KOPT-K1 (cell line): ENCODE measurements around the gene SLC31A1.
"Not testable (repeated sequence)": the region's sequence is repeated elsewhere in the genome, so short reads cannot be mapped to it uniquely, and the experiment has no call there.

ENCODE experiments used
- H3K27ac ChIP-seq: fragments of 200-600 bp; sonication (generic); 2 replicates; pipeline ENCODE4 v1.5.1; 2016; ENCODE audit warnings: antibody characterized with exemption, mild to moderate bottlenecking, low read depth, low read length; ENCODE audit not compliant: poor library complexity, severe bottlenecking
- H3K36me3 ChIP-seq: fragments of 200-600 bp; sonication (generic); 2 replicates; pipeline ENCODE4 v1.5.1; 2017; ENCODE audit warnings: antibody characterized with exemption, mild to moderate bottlenecking, low read length, moderate library complexity; ENCODE audit not compliant: insufficient read depth
- H3K9me3 ChIP-seq: fragments of 200-600 bp; sonication (generic); 2 replicates; pipeline ENCODE4 v1.5.1; 2017; ENCODE audit warnings: antibody characterized with exemption, low read length, mild to moderate bottlenecking; ENCODE audit not compliant: insufficient read depth, poor library complexity, severe bottlenecking

The SLC31A1 gene

GRCh38 chr9:113205432-113205831 lies 15.9 kb upstream of the SLC31A1 start:
- Histone ChIP-seq H3K27ac (no peak overlapping the region), H3K36me3 (peaks cover 87% of the 10 kb centered on the region), H3K9me3 (no peaks in the 10 kb centered on the region)

DNA sequence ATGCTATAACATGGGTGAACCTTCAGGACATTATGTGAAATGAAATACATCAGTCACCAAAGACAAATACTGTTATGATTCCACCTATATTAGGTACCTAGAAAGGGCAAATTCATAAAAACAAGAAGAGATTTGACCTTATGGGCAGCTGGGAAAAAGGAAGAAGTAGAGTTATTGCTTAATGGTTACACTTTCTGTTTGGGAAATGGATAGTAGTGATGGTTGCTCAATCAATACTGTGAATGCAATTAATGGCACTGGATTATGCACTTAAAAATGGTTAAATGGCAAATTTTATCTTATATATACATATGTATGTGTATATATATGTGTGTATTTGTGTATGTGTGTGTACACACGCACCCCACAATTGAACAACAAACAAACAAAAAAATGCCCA lies 15.5 kb upstream of the SLC31A1 start:
- peaks cover 91% of the 10 kb centered on the region for H3K36me3 ChIP-seq
- no peak overlapping the region for H3K27ac ChIP-seq
- no peaks in the 10 kb centered on the region for H3K9me3 ChIP-seq

DNA sequence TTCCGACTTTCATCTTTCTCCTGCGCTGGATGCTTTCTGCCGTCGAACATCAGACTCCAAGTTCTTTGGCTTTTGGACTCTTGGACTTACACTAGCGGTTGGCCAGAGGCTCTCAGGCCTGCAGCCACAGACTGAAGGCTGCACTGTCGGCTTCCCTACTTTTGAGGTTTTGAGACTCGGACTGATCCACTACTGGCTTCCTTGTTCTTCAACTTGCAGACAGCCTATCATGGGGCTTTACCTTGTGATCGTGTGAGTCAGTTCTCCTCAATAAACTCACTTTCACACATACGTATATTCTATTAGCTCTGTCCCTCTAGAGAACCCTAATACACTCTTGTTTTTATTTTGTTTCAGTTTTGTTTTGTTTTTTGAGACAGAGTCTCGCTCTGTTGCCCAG lies 10.5 kb upstream of the SLC31A1 start:
- Histone ChIP-seq H3K27ac (no peak overlapping the region), H3K9me3 (no peaks in the 10 kb centered on the region), H3K36me3 (peaks cover 66% of the 10 kb centered on the region)

DNA sequence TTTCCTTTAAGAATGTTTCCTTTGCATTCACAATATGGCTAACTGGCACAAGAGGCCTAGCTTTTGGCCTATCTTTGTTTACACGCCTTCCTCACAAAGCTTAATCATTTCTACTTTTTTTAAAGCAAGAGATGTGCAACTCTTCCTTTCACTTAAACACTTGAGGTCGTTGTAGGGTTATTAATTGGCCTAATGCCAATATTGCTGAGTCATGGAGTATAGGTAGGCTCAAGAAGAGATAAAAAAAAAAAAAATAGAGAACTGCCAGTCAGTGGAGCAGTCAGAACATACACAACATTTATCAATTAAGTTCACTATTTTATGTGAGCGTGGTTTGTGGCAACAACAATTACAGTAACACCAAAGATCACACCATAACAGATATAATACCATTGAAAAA lies 6.2 kb upstream of the SLC31A1 start:
- Histone ChIP-seq H3K9me3 (no peaks in the 10 kb centered on the region), H3K36me3 (peaks cover 24% of the 10 kb centered on the region; the same call in 1 of the 2 replicates), H3K27ac (no peak overlapping the region)

DNA sequence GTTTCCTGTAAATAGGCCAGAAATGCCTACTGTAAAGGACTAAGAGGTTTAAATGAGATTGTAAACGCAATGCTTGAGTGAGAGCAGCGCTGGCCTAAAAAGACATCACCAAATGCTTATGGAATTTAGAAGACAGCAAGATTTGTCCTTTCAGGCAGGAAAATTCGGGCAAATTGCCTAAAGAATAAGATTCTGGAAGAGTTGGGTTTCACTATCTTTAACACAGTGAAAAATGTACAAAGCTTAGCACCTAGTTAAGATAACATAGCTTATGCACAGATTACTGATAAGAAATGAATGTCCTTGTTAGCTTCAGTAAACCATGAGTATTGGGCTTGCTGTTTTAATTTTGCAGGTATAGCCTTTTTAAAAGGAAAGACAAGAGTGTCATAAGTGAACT lies 4.9 kb upstream of the SLC31A1 start:
- Histone ChIP-seq H3K36me3 (peaks cover 11% of the 10 kb centered on the region; the same call in 1 of the 2 replicates), H3K9me3 (no peaks in the 10 kb centered on the region), H3K27ac (no peak overlapping the region)

GRCh38 chr9:113219186-113219936 lies 2.0 kb upstream of the SLC31A1 start:
- no peaks in the 10 kb centered on the region for H3K9me3 ChIP-seq
- peaks cover 4% of the 10 kb centered on the region; the same call in 1 of the 2 replicates for H3K36me3 ChIP-seq
- H3K27ac ChIP-seq: no peak overlapping the region

DNA sequence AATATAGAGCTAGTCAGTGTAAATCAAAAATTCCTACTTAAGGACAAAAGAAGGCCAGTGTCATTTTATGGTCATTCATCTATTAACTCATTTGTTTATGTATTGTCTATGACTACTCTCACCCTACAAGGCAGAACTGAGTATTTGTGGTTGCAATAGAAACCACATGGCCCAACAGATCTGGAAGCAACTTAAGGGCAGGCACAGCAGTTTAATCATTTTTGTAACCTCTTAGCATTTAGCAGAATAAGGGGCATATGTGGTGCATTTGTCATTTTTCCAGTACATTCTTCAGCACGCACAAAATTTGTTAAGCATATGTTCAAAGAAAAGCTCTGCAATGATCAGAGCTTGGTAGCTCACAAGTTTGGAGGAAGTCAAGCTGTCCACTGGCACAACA lies 1.4 kb upstream of the SLC31A1 start:
- Histone ChIP-seq H3K36me3 (peaks cover 6% of the 10 kb centered on the region; the same call in 1 of the 2 replicates), H3K9me3 (no peaks in the 10 kb centered on the region), H3K27ac (peak overlapping the region; percentile 79)

DNA sequence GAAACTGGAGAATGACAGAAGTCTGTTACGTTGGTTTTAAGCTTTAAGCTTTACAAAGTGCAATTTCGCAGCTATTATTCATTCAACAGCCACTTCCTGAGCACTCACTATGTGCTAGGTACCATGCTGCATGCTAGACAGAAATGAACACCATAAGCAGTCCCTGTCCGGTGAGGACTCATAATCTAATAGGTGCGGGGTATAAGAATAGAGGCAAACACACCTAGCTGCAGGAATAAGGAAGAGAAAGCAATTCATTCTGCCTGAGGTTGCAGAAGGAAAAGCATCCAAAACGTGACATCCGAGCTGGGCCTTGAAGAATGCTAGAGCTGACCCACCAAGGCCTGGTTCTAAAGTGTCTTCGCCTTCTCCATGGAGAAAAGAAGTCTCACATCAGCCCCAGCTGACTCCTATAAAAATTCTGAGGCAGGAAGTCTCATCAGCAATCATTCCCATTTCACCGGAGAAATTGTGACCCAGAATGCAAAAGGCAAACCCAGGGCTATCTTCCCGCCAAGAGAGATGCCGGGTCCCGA lies 809 bp upstream of the SLC31A1 start:
- H3K27ac ChIP-seq: peak overlapping the region; percentile 79
- H3K36me3 ChIP-seq: peaks cover 7% of the 10 kb centered on the region; the same call in 1 of the 2 replicates
- H3K9me3 ChIP-seq: no peaks in the 10 kb centered on the region

GRCh38 chr9:113221800-113222481 lies 597 bp downstream of the SLC31A1 start:
- Histone ChIP-seq H3K9me3 (no peaks in the 10 kb centered on the region), H3K36me3 (peaks cover 7% of the 10 kb centered on the region; the same call in 1 of the 2 replicates), H3K27ac (peak overlapping the region; percentile 79)

- H3K27ac ChIP-seq: no peak overlapping the region
- 0 out of 2 replicates have a peak, but pooled peaks cover 7% of the 10 kb centered on the region for H3K36me3 ChIP-seq
- no peaks in the 10 kb centered on the region for H3K9me3 ChIP-seq
Observed at GRCh38 chr9:113222482-113222841, 1.1 kb downstream of the SLC31A1 start.

- H3K36me3 ChIP-seq: 0 out of 2 replicates have a peak, but pooled peaks cover 7% of the 10 kb centered on the region
- no peak overlapping the region for H3K27ac ChIP-seq
- no peaks in the 10 kb centered on the region for H3K9me3 ChIP-seq
Observed at GRCh38 chr9:113223963-113224362, 2.6 kb downstream of the SLC31A1 start.

- Histone ChIP-seq H3K9me3 (no peaks in the 10 kb centered on the region), H3K27ac (no peak overlapping the region), H3K36me3 (0 out of 2 replicates have a peak, but pooled peaks cover 7% of the 10 kb centered on the region)
Observed at GRCh38 chr9:113227436-113227835, 6.1 kb downstream of the SLC31A1 start.

DNA sequence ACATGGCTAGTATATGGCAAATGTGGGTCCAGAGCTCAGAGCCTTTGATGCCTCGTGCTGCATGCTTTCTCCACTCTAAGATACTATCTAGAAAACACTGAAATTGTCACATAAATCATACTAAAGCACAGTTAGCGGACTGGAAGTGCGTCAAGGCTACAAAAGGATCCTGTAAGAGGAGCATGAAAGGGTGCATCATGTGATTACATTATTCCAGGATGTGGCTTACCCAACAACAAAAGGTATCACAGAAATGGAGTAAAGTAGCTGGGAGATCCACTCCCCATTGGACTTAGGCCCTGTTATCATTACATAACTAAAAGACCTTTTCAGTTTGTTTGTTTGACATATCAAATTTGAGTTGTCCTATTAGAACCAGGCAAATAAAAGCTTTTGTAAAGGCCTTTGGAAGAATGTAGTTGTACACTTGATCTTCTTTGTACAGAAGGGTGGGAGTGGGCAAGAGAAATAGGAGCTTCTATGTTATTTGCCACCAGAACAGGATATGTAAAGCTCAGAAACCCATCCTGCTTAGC lies 6.9 kb downstream of the SLC31A1 start:
- H3K27ac ChIP-seq: no peak overlapping the region
- H3K9me3 ChIP-seq: no peaks in the 10 kb centered on the region
- H3K36me3 ChIP-seq: 0 out of 2 replicates have a peak, but pooled peaks cover 7% of the 10 kb centered on the region

DNA sequence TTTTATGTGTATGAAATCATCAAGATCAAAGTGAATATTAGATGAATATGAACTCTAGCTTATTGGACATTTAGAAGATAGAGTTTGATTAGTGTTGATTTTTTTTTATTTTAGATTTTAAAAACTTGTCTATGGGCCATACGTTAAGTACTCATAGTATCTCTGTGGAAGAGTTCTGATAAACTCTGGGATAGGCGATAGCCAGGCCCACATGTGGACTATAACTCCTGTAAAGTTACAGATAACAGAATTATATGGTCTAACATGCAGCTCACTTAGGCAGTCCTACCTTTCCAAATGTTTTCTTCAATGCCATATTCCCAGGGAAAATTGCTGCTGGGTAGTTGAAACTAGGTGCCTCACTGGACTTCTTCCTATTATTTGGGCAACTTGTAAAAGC lies 10.4 kb downstream of the SLC31A1 start:
- Histone ChIP-seq H3K36me3 (no peaks in the 10 kb centered on the region), H3K27ac (no peak overlapping the region), H3K9me3 (no peaks in the 10 kb centered on the region)

DNA sequence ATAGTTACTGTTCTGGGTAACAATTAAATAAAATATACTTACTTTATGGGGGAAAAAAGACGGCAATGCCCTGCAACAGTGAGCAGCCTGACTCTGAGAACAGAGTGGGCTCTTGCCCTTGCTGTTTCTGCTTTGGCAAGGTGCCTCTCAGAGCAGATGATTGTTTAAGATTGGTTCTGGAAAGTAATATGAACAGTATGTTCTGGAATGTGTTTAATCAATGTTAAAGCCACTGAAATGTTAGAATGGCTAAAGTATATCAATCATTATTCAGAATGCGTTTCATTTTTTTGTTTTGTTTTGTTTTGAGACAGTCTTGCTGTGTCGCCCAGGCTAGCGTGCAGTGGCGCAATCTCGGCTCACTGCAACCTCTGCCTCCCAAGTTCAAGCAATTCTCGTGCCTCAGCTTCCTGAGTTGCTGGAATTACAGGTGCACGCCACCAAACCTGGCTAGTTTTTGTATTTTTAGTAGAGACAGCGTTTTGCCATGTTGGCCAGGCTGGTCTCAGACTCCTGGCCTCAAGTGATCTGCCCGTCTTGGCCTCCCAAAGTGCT lies 14.4 kb downstream of the SLC31A1 start:
- H3K36me3 ChIP-seq, H3K27ac ChIP-seq, H3K9me3 ChIP-seq: not testable (repeated sequence)
